ENCODE data around the gene CADM1.

Gene CADM1

DNA sequence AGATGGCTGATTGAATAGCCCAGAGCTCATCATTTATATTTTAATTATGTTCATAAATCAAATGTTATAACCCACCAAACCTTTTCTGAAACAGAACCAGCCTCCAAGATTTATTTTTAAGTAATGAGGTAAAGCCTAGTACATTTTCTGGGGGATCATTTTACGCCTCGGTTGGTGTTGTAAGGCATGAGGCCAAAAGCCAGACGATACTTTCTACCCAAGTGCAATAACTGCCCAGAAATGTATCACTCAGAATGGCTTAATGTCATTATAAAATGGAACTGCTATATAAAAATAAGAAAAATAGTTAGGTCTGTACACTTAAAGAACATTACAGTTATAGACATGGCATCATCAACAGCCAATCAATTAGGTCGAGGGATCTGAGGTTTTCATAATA, 283.3 kb downstream of the CADM1 start:
- no peak overlapping the region for H2BK120ac ChIP-seq (ENCODE audit: low read depth, low read length)
- no peak for DNase-seq (ENCODE audit: low spot score)
- no CpG with 5 or more reads among the region's 4 CpGs for WGBS, 2 donors (ENCODE audit: extremely low coverage in 2 of 2, insufficient read length in 2 of 2, insufficient replicate concordance in 1 of 2)

DNA sequence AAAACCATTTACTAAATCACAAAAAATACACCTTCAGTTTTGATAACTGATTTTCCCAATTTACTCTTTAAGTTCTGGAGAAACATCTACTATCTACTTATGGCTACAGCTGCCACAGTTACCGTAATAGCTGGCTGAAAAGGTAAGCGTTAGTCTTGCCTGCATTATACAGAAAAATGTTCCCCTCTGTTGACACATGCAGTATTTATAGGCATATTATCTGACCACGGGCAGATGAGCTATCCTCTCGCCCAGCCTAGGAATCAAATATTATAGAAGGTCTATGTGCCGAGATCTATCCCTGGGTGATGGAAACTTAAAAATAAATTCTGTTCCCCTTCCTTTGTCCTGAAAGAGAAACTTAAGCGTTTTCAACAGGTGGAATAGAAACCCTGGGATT, 283.8 kb downstream of the CADM1 start:
- no peaks in the 10 kb centered on the region for H3K79me1 ChIP-seq (ENCODE audit: low read depth, low read length)
- no peak overlapping the region for H2BK15ac ChIP-seq (ENCODE audit: low read length)
- no peak overlapping the region for H3K4me2 ChIP-seq (ENCODE audit: insufficient read depth, low read length, poor library complexity, severe bottlenecking)
- H3K18ac ChIP-seq (ENCODE audit: low read length): no peak overlapping the region
- H3K9me3 ChIP-seq (replicated peaks in 1 of 2; ENCODE audit: control insufficient read depth in 2 of 2, insufficient read depth in 1 of 2, low read depth in 1 of 2, low read length in 2 of 2): peaks cover 0 to 3% of the 10 kb centered on the region in 2 donors
- H3K4ac ChIP-seq (ENCODE audit: low read length): no peak overlapping the region
- H2BK120ac ChIP-seq (ENCODE audit: low read depth, low read length): no peak overlapping the region
- no peak overlapping the region for H2BK5ac ChIP-seq (ENCODE audit: low read length)
- H2AK5ac ChIP-seq (ENCODE audit: low read depth, low read length): no peak overlapping the region
- no peak overlapping the region for H3K27ac ChIP-seq (replicated peaks; ENCODE audit: low read length)
- no CpG with 5 or more reads among the region's 6 CpGs for WGBS, 2 donors (ENCODE audit: extremely low coverage in 2 of 2, insufficient read length in 2 of 2, insufficient replicate concordance in 1 of 2)
- H2AFZ ChIP-seq (ENCODE audit: low read length): no peak overlapping the region
- no peak overlapping the region for H4K91ac ChIP-seq (ENCODE audit: low read depth, low read length, poor library complexity)
- H3K23ac ChIP-seq (ENCODE audit: low read depth, low read length, poor library complexity): no peak overlapping the region
- H2BK12ac ChIP-seq (ENCODE audit: low read length): no peak overlapping the region
- no peak for DNase-seq (ENCODE audit: low spot score)
- H3K36me3 ChIP-seq (replicated peaks in 1 of 2; ENCODE audit: control insufficient read depth in 2 of 2, insufficient read depth in 2 of 2, low read length in 2 of 2): peaks cover 0 to 2% of the 10 kb centered on the region in 2 donors
- H3K4me1 ChIP-seq (ENCODE audit: control insufficient read depth in 2 of 2, insufficient read depth in 1 of 2, low read depth in 1 of 2, low read length in 2 of 2): peaks cover 14 to 22% of the 10 kb centered on the region in 2 donors
- no peak overlapping the region for H4K8ac ChIP-seq (ENCODE audit: low read depth, low read length)
- no peak overlapping the region for H3K4me3 ChIP-seq (ENCODE audit: low read length in 2 of 2)
- no peak overlapping the region for H3K14ac ChIP-seq (ENCODE audit: low read length)
- H3K27me3 ChIP-seq (ENCODE audit: control insufficient read depth in 3 of 3, insufficient read depth in 3 of 3, low read depth in 1 of 3, low read length in 3 of 3): no peaks in the 10 kb centered on the region
- no peak overlapping the region for H3K9ac ChIP-seq (ENCODE audit: low read depth, low read length, poor library complexity)

More for the DNA sequence above, 283.3 kb downstream of the CADM1 start:
- no peak overlapping the region for H3K4ac ChIP-seq (ENCODE audit: low read length)
- H4K91ac ChIP-seq (ENCODE audit: low read depth, low read length, poor library complexity): no peak overlapping the region
- H4K8ac ChIP-seq (ENCODE audit: low read depth, low read length): no peak overlapping the region
- H3K27ac ChIP-seq (replicated peaks; ENCODE audit: low read length): no peak overlapping the region
- H3K23ac ChIP-seq (ENCODE audit: low read depth, low read length, poor library complexity): no peak overlapping the region
- H3K36me3 ChIP-seq (replicated peaks in 1 of 2; ENCODE audit: control insufficient read depth in 2 of 2, insufficient read depth in 2 of 2, low read length in 2 of 2): peaks cover 0 to 2% of the 10 kb centered on the region in 2 donors
- H3K14ac ChIP-seq (ENCODE audit: low read length): no peak overlapping the region
- no peak overlapping the region for H2BK5ac ChIP-seq (ENCODE audit: low read length)
- H3K18ac ChIP-seq (ENCODE audit: low read length): no peak overlapping the region
- H3K27me3 ChIP-seq (ENCODE audit: control insufficient read depth in 3 of 3, insufficient read depth in 3 of 3, low read depth in 1 of 3, low read length in 3 of 3): no peaks in the 10 kb centered on the region
- no peaks in the 10 kb centered on the region for H3K79me1 ChIP-seq (ENCODE audit: low read depth, low read length)
- peaks cover 14 to 23% of the 10 kb centered on the region in 2 donors for H3K4me1 ChIP-seq (ENCODE audit: control insufficient read depth in 2 of 2, insufficient read depth in 1 of 2, low read depth in 1 of 2, low read length in 2 of 2)
- no peak overlapping the region for H2AFZ ChIP-seq (ENCODE audit: low read length)
- H2BK15ac ChIP-seq (ENCODE audit: low read length): no peak overlapping the region
- no peak overlapping the region for H3K9ac ChIP-seq (ENCODE audit: low read depth, low read length, poor library complexity)
- H3K9me3 ChIP-seq (replicated peaks in 1 of 2; ENCODE audit: control insufficient read depth in 2 of 2, insufficient read depth in 1 of 2, low read depth in 1 of 2, low read length in 2 of 2): peaks cover 0 to 3% of the 10 kb centered on the region in 2 donors
- H2AK5ac ChIP-seq (ENCODE audit: low read depth, low read length): no peak overlapping the region
- H2BK12ac ChIP-seq (ENCODE audit: low read length): no peak overlapping the region
- H3K4me3 ChIP-seq (ENCODE audit: low read length in 2 of 2): no peak overlapping the region
- H3K4me2 ChIP-seq (ENCODE audit: insufficient read depth, low read length, poor library complexity, severe bottlenecking): no peak overlapping the region

DNA sequence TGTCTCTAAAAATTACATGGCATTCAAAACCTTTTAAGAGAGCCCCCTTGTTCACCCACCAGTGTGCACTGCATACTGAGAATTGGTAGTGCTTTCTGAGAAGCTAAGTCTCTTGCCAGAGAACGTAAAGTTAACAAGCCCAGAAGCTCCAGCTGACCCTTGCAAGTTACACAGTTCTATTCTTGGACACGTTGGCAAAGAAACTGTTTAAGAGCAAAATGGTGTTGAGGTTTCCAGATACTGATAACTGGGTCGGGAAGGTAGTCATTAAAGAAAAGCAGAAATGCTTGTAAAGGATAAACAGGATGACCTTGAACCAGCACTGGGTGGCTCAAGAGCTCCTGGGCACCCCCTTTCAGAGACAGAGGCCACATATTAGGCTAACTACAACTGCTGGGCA, 284.8 kb downstream of the CADM1 start:
- Histone ChIP-seq H2AK5ac (ENCODE audit: low read depth, low read length) (no peak overlapping the region), H3K79me1 (ENCODE audit: low read depth, low read length) (no peaks in the 10 kb centered on the region), H2BK5ac (ENCODE audit: low read length) (no peak overlapping the region), H2BK15ac (ENCODE audit: low read length) (no peak overlapping the region), H3K4me1 (ENCODE audit: control insufficient read depth in 2 of 2, insufficient read depth in 1 of 2, low read depth in 1 of 2, low read length in 2 of 2) (peaks cover 9 to 14% of the 10 kb centered on the region in 2 donors), H3K9me3 (replicated peaks in 1 of 2; ENCODE audit: control insufficient read depth in 2 of 2, insufficient read depth in 1 of 2, low read depth in 1 of 2, low read length in 2 of 2) (peaks cover 0 to 3% of the 10 kb centered on the region in 2 donors), H4K91ac (ENCODE audit: low read depth, low read length, poor library complexity) (no peak overlapping the region), H3K9ac (ENCODE audit: low read depth, low read length, poor library complexity) (no peak overlapping the region), H3K18ac (ENCODE audit: low read length) (no peak overlapping the region), H3K4me3 (ENCODE audit: low read length in 2 of 2) (no peak overlapping the region), H2AFZ (ENCODE audit: low read length) (no peak overlapping the region), H3K14ac (ENCODE audit: low read length) (no peak overlapping the region), H3K27ac (replicated peaks; ENCODE audit: low read length) (no peak overlapping the region), H2BK120ac (ENCODE audit: low read depth, low read length) (no peak overlapping the region), H3K4me2 (ENCODE audit: insufficient read depth, low read length, poor library complexity, severe bottlenecking) (no peak overlapping the region), H3K23ac (ENCODE audit: low read depth, low read length, poor library complexity) (no peak overlapping the region), H3K27me3 (ENCODE audit: control insufficient read depth in 3 of 3, insufficient read depth in 3 of 3, low read depth in 1 of 3, low read length in 3 of 3) (no peaks in the 10 kb centered on the region), H3K36me3 (replicated peaks in 1 of 2; ENCODE audit: control insufficient read depth in 2 of 2, insufficient read depth in 2 of 2, low read length in 2 of 2) (peaks cover 3 to 8% of the 10 kb centered on the region in 2 donors), H4K8ac (ENCODE audit: low read depth, low read length) (no peak overlapping the region), H2BK12ac (ENCODE audit: low read length) (no peak overlapping the region), H3K4ac (ENCODE audit: low read length) (no peak overlapping the region)
- DNase-seq (ENCODE audit: low spot score): no peak
- WGBS, 2 donors (ENCODE audit: extremely low coverage in 2 of 2, insufficient read length in 2 of 2, insufficient replicate concordance in 1 of 2): no CpG with 5 or more reads among the region's 3 CpGs

DNA sequence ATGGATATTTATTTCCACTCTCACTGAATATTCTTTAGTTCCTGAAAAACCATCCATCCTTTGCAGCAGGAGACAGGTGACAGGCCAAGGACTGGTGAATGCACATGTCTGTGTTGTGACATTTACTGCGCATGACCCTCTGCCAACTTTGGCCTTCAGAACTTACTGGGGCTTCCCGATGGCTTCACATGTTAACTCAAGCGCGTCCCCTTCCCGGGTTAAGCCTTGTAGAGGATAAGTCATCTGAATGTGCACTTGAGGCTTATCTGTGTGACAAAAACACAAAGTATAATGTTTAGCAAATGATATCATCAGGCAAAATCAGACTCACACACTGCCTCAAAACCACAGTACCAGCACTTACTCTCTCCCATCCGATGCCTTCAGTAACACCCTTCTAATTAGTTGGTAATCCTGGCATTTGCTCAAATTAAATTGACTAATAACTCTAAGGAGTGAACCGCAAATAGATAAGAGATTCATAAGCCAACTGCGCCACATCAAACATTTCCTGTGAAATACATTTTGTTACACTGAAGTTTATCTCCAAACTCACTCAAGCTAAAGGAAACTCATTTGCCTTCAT, 286.4 kb downstream of the CADM1 start:
- Histone ChIP-seq H3K4me1 (ENCODE audit: control insufficient read depth in 2 of 2, insufficient read depth in 1 of 2, low read depth in 1 of 2, low read length in 2 of 2) (peaks cover 5 to 8% of the 10 kb centered on the region in 2 donors), H3K4ac (ENCODE audit: low read length) (no peak overlapping the region), H3K14ac (ENCODE audit: low read length) (no peak overlapping the region), H3K27me3 (ENCODE audit: control insufficient read depth in 3 of 3, insufficient read depth in 3 of 3, low read depth in 1 of 3, low read length in 3 of 3) (no peaks in the 10 kb centered on the region), H2AFZ (ENCODE audit: low read length) (no peak overlapping the region), H3K9ac (ENCODE audit: low read depth, low read length, poor library complexity) (no peak overlapping the region), H2BK15ac (ENCODE audit: low read length) (no peak overlapping the region), H4K91ac (ENCODE audit: low read depth, low read length, poor library complexity) (no peak overlapping the region), H2BK12ac (ENCODE audit: low read length) (no peak overlapping the region), H2AK5ac (ENCODE audit: low read depth, low read length) (no peak overlapping the region), H3K9me3 (replicated peaks in 1 of 2; ENCODE audit: control insufficient read depth in 2 of 2, insufficient read depth in 1 of 2, low read depth in 1 of 2, low read length in 2 of 2) (peaks cover 0 to 3% of the 10 kb centered on the region in 2 donors), H3K18ac (ENCODE audit: low read length) (no peak overlapping the region), H2BK5ac (ENCODE audit: low read length) (no peak overlapping the region), H3K36me3 (replicated peaks in 1 of 2; ENCODE audit: control insufficient read depth in 2 of 2, insufficient read depth in 2 of 2, low read length in 2 of 2) (peaks cover 4 to 8% of the 10 kb centered on the region in 2 donors), H3K4me3 (ENCODE audit: low read length in 2 of 2) (no peak overlapping the region), H3K79me1 (ENCODE audit: low read depth, low read length) (no peaks in the 10 kb centered on the region), H3K27ac (replicated peaks; ENCODE audit: low read length) (no peak overlapping the region), H2BK120ac (ENCODE audit: low read depth, low read length) (no peak overlapping the region), H3K4me2 (ENCODE audit: insufficient read depth, low read length, poor library complexity, severe bottlenecking) (no peak overlapping the region), H4K8ac (ENCODE audit: low read depth, low read length) (no peak overlapping the region), H3K23ac (ENCODE audit: low read depth, low read length, poor library complexity) (no peak overlapping the region)
- no peak for DNase-seq (ENCODE audit: low spot score)
- no CpG with 5 or more reads among the region's 8 CpGs for WGBS, 2 donors (ENCODE audit: extremely low coverage in 2 of 2, insufficient read length in 2 of 2, insufficient replicate concordance in 1 of 2)

Measured in neuronal stem cell (in vitro differentiated cells).